ENCODE measurements around the gene SMYD3. TPM values are rescaled to one million over a fixed set of nuclear protein-coding genes. Genes with fewer than 3 reads are reported as not detected.

SMYD3 gene
- total RNA-seq, 4 donors from 2014 or later = 10.5 to 36.4 (median 22.5) TPM

- intact Hi-C loops (cut with DNase I; ENCODE audit: low total_unique reads) = no loop called here
These were observed 420.9 kb downstream of the SMYD3 start for GRCh38 chr1:246086191-246086590.

GRCh38 chr1:246083416-246083815, 423.7 kb downstream of the SMYD3 start:
- TF ChIP-seq CTCF (IDR thresholded peaks at IDR 0.05) (no peak), POLR2A (IDR thresholded peaks at IDR 0.05) (no peak)
- H3K27ac ChIP-seq = no peak overlapping the region
- DNase-seq = no peak
- H3K4me3 ChIP-seq = no peak overlapping the region
- H3K9me3 ChIP-seq = no peaks in the 10 kb centered on the region
- H3K4me1 ChIP-seq = no peaks in the 10 kb centered on the region
- intact Hi-C loops (cut with DNase I; ENCODE audit: low total_unique reads) = no loop called here
- no peaks in the 10 kb centered on the region for H3K27me3 ChIP-seq
- no peaks in the 10 kb centered on the region for H3K36me3 ChIP-seq

More at GRCh38 chr1:246086191-246086590, 420.9 kb downstream of the SMYD3 start:
- no peaks in the 10 kb centered on the region for H3K9me3 ChIP-seq
- TF ChIP-seq CTCF (IDR thresholded peaks at IDR 0.05) (no peak), POLR2A (IDR thresholded peaks at IDR 0.05) (no peak)
- no peaks in the 10 kb centered on the region for H3K36me3 ChIP-seq
- no peaks in the 10 kb centered on the region for H3K4me1 ChIP-seq
- H3K27ac ChIP-seq = no peak overlapping the region
- no peak overlapping the region for H3K4me3 ChIP-seq
- H3K27me3 ChIP-seq = no peaks in the 10 kb centered on the region
- DNase-seq = no peak

GRCh38 chr1:246081856-246082668, 425.0 kb downstream of the SMYD3 start:
- Histone ChIP-seq H3K4me3 (no peak overlapping the region), H3K36me3 (no peaks in the 10 kb centered on the region), H3K9me3 (no peaks in the 10 kb centered on the region), H3K4me1 (no peaks in the 10 kb centered on the region), H3K27me3 (no peaks in the 10 kb centered on the region), H3K27ac (no peak overlapping the region)
- intact Hi-C loops (cut with DNase I; ENCODE audit: low total_unique reads) = no loop called here
- no peak for TF ChIP-seq CTCF (IDR thresholded peaks at IDR 0.05)
- no peak for TF ChIP-seq POLR2A (IDR thresholded peaks at IDR 0.05)
- DNase-seq = no peak

GRCh38 chr1:246081138-246081702, 425.9 kb downstream of the SMYD3 start:
- no peaks in the 10 kb centered on the region for H3K36me3 ChIP-seq
- DNase-seq = no peak
- H3K27ac ChIP-seq = no peak overlapping the region
- no peaks in the 10 kb centered on the region for H3K27me3 ChIP-seq
- H3K4me3 ChIP-seq = no peak overlapping the region
- TF ChIP-seq POLR2A (IDR thresholded peaks at IDR 0.05) (no peak), CTCF (IDR thresholded peaks at IDR 0.05) (no peak)
- H3K9me3 ChIP-seq = no peaks in the 10 kb centered on the region
- intact Hi-C loops (cut with DNase I; ENCODE audit: low total_unique reads) = no loop called here
- H3K4me1 ChIP-seq = no peaks in the 10 kb centered on the region

GRCh38 chr1:246080031-246080430, 427.0 kb downstream of the SMYD3 start:
- H3K9me3 ChIP-seq = no peaks in the 10 kb centered on the region
- no peak for DNase-seq
- intact Hi-C loops (cut with DNase I; ENCODE audit: low total_unique reads) = no loop called here
- no peak overlapping the region for H3K4me3 ChIP-seq
- no peaks in the 10 kb centered on the region for H3K27me3 ChIP-seq
- TF ChIP-seq CTCF (IDR thresholded peaks at IDR 0.05) (no peak), POLR2A (IDR thresholded peaks at IDR 0.05) (no peak)
- no peak overlapping the region for H3K27ac ChIP-seq
- H3K4me1 ChIP-seq = no peaks in the 10 kb centered on the region
- no peaks in the 10 kb centered on the region for H3K36me3 ChIP-seq
